Measurements from ENCODE around the gene DNAI4. TPM values are rescaled to one million over a fixed set of nuclear protein-coding genes. Genes with fewer than 3 reads are reported as not detected.

Gene DNAI4
- polyA plus RNA-seq, 1 of the 3 experiments (the other 2 are of a cell fraction): 1.3 TPM

DNA sequence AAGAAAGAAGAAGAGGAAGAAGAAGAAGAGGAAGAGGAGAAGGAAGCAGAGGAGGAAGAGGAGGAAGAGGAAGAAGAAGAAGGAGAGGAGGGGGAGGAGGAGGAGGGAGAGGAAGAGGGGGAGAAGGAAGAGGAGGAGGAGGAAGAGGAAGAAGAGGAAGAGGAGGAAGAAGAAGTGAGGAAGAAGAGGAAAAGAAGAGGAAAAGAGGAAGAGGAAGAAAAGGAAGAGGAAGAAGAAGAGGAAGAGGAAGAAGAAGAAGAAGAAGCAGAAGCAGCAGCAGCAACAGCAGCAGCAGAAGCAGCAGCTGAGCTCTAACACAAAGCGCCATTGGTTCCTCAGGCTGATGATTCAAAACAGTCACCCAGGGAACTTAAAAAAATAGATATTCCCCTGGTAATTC, 34.0 kb downstream of the DNAI4 start:
- H3K4me2 ChIP-seq: no peak overlapping the region
- H3K27ac ChIP-seq (ENCODE audit: low read depth in 2 of 2, low read length in 1 of 2): no peak overlapping the region
- CTCF ChIA-PET: no interaction called here
- WGBS (ENCODE audit: low lambda C conversion rate): 100% methylated on average over 1 of the region's 1 CpG
- TF ChIP-seq CHD2 (IDR thresholded peaks at IDR 0.05; ENCODE audit: low read length, partially characterized antibody) (no peak), FOXJ3 (CRISPR knock-in tag; IDR thresholded peaks at IDR 0.05) (no peak), TAF1 (IDR thresholded peaks at IDR 0.05; ENCODE audit: borderline replicate concordance, low read depth, low read length) (no peak), RAD21 (IDR thresholded peaks at IDR 0.05; ENCODE audit: low read length) (no peak), POLR2AphosphoS5 (IDR thresholded peaks at IDR 0.05; ENCODE audit: low read depth, low read length) (no peak), NFIC (IDR thresholded peaks at IDR 0.05; ENCODE audit: borderline replicate concordance) (no peak), EP300 (IDR thresholded peaks at IDR 0.05; ENCODE audit: borderline replicate concordance in 1 of 2, low read depth in 1 of 2, low read length in 1 of 2) (no peak), MXI1 (IDR thresholded peaks at IDR 0.05; ENCODE audit: low read depth, low read length) (no peak), ELF1 (IDR thresholded peaks at IDR 0.05) (no peak), JUND (IDR thresholded peaks at IDR 0.05) (no peak), EZH2phosphoT487 (IDR thresholded peaks at IDR 0.05; ENCODE audit: borderline replicate concordance, low read depth) (no peak), SIN3A (IDR thresholded peaks at IDR 0.05; ENCODE audit: borderline replicate concordance, low read depth, low read length) (no peak), RFX5 (IDR thresholded peaks at IDR 0.05; ENCODE audit: low read length) (no peak), FOXM1 (IDR thresholded peaks at IDR 0.05; ENCODE audit: low read depth) (no peak), GATA2 (CRISPR knock-in tag; IDR thresholded peaks at IDR 0.05) (no peak)
- TF ChIP-seq, protein P1, sequence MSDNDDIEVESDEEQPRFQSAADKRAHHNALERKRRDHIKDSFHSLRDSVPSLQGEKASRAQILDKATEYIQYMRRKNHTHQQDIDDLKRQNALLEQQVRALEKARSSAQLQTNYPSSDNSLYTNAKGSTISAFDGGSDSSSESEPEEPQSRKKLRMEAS (IDR thresholded peaks at IDR 0.05; ENCODE audit: low read depth): no peak
- TF ChIP-seq, protein P2, sequence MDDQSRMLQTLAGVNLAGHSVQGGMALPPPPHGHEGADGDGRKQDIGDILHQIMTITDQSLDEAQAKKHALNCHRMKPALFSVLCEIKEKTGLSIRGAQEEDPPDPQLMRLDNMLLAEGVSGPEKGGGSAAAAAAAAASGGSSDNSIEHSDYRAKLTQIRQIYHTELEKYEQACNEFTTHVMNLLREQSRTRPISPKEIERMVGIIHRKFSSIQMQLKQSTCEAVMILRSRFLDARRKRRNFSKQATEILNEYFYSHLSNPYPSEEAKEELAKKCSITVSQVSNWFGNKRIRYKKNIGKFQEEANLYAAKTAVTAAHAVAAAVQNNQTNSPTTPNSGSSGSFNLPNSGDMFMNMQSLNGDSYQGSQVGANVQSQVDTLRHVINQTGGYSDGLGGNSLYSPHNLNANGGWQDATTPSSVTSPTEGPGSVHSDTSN (IDR thresholded peaks at IDR 0.05): no peak
- TF ChIP-seq, protein P3, sequence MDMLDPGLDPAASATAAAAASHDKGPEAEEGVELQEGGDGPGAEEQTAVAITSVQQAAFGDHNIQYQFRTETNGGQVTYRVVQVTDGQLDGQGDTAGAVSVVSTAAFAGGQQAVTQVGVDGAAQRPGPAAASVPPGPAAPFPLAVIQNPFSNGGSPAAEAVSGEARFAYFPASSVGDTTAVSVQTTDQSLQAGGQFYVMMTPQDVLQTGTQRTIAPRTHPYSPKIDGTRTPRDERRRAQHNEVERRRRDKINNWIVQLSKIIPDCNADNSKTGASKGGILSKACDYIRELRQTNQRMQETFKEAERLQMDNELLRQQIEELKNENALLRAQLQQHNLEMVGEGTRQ (IDR thresholded peaks at IDR 0.05; ENCODE audit: borderline replicate concordance, low read depth, low read length): no peak
- TF ChIP-seq, protein P4, sequence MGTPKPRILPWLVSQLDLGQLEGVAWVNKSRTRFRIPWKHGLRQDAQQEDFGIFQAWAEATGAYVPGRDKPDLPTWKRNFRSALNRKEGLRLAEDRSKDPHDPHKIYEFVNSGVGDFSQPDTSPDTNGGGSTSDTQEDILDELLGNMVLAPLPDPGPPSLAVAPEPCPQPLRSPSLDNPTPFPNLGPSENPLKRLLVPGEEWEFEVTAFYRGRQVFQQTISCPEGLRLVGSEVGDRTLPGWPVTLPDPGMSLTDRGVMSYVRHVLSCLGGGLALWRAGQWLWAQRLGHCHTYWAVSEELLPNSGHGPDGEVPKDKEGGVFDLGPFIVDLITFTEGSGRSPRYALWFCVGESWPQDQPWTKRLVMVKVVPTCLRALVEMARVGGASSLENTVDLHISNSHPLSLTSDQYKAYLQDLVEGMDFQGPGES (IDR thresholded peaks at IDR 0.05; ENCODE audit: low read depth, low read length): no peak
- POLR2A ChIA-PET: no interaction called here
- no peak overlapping the region for H2AFZ ChIP-seq (ENCODE audit: low read depth)
- H4K20me1 ChIP-seq (ENCODE audit: insufficient read depth): no peaks in the 10 kb centered on the region
- H3K9me2 ChIP-seq: no peaks in the 10 kb centered on the region
- DNase-seq: no peak
- no peak overlapping the region for H3K4me3 ChIP-seq (ENCODE audit: low read depth in 2 of 2, low read length in 1 of 2)
- H3K36me3 ChIP-seq (replicated peaks in 1 of 2; ENCODE audit: control insufficient read depth in 1 of 2, insufficient read depth in 2 of 2, low read length in 1 of 2): no peaks in the 10 kb centered on the region
- no peaks in the 10 kb centered on the region for H3K9me3 ChIP-seq
- H3K4me1 ChIP-seq (ENCODE audit: control insufficient read depth in 1 of 2, insufficient read depth in 2 of 2, low read depth in 1 of 2, low read length in 1 of 2): no peaks in the 10 kb centered on the region
- no peaks in the 10 kb centered on the region for H3K79me2 ChIP-seq (ENCODE audit: insufficient read depth)
- H3K27me3 ChIP-seq (ENCODE audit: insufficient read depth): no peaks in the 10 kb centered on the region
- H3K9ac ChIP-seq: no peak overlapping the region
- H3F3A ChIP-seq (replicated peaks; ENCODE audit: insufficient read depth): peaks cover 3% of the 10 kb centered on the region
